GM18502 (cell line): ENCODE data around the gene OBP2A.
"Not testable (repeated sequence)": the region's sequence is repeated elsewhere in the genome, so short reads cannot be mapped to it uniquely, and the experiment has no call there.

Experiments used
- ATAC-seq: cut with Tn5 transposase; IDR thresholded peaks from one replicate; pipeline ENCODE4 v1.9.1; 2021; ENCODE audit warnings: mild to moderate bottlenecking; ENCODE audit not compliant: unreplicated experiment, poor library complexity

OBP2A gene

DNA sequence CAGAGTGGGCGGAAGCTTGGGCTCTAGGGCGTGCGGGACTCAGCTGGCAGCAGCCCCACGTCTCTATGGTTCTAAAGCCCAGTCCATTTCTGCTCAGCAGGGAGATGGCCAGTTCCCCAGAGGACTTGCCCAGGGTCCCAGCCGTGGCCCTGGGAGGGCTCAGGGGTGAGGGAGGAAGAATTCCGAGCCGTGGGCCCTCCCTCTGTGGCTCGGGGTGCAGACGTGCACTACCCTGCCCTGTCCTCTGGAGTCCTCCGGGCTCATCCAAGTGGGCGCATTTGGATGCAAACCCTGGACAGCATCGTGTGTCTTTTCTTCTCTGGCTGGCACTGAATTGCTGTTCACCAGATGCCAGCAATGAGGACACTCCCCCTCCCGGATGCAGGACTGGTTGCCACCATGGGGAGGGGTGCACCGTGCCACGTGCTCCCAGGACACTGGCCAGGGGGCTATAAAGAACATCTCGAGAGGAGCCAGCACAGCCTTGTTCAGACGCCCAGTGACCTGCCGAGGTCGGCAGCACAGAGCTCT lies at the start of gene OBP2A:
OBP2A (plus strand) TSS at position 481 of the 531 bp plus-strand sequence. CDS start 55 bp downstream, outside the sequence.
- ATAC-seq: not testable (repeated sequence)

GRCh38 chr9:135498381-135499126 lies 47.4 kb upstream of the OBP2A start:
- no peak for ATAC-seq

DNA sequence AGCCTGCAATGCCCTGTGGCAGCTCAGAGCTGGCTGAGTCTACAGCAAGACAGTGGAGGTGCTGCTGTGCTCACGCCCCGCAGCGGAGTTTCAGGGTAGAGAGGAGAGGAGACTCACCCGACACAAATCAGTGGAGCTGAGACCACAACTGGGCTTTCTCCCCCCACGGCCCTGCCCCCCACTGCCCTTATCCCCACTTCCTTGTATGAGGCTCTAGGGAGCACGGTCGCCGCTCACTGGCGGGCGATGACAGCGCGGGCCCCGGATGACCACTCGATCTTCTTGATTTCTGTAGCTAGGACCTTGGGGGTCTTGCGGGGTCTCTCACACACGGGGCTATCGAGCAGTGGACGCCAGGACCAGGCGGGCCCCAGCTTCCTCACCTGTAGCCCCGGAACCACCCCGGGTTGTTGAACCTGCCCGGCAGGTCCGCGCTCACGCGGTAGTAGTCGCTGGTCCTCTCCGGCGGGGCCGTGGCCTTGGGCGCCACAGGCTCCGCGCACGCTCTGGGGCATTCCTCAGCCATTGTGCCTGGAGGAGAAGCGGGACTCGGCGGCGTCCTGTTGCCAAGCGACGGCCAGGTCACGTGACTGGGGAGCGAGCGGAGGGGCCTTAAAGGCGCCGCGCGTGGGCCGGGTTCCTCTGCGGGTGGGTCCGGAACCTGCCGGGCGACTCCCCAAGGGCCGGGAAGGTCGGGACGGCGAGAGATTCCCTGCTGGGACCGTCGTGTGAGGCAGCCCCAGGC lies 46.4 kb upstream of the OBP2A start:
- ATAC-seq: peak; percentile 54

DNA sequence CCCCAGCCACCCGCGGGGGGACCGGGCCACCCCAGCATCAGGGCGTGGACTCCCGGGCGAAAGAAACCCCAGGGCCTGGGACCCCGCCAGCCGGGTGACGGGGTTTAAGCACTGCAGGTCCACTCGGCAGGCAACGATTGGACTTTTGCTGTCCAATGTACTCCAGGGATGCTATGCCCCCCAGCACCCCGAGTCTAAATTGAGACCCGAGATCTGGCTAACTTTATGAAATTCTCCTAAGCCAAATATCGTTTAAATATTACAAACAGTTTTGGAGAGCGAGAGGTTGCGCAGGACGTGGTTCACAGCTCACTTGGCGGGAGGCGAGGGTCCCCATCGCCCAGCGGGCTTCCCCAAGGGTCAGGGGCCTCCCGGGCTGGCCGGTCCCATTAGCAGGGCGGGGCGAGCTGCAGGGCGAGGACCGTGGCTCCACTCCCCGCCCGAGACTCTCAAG lies 45.8 kb upstream of the OBP2A start:
- ATAC-seq: peak; percentile 9

- ATAC-seq: peak; percentile 87
These were observed 45.2 kb upstream of the OBP2A start, which contains the start of gene MRPS2 for GRCh38 chr9:135500525-135501260. Gene MRPS2 (plus strand): TSS chr9:135500682. CDS start chr9:135500711, 29 bp downstream.

DNA sequence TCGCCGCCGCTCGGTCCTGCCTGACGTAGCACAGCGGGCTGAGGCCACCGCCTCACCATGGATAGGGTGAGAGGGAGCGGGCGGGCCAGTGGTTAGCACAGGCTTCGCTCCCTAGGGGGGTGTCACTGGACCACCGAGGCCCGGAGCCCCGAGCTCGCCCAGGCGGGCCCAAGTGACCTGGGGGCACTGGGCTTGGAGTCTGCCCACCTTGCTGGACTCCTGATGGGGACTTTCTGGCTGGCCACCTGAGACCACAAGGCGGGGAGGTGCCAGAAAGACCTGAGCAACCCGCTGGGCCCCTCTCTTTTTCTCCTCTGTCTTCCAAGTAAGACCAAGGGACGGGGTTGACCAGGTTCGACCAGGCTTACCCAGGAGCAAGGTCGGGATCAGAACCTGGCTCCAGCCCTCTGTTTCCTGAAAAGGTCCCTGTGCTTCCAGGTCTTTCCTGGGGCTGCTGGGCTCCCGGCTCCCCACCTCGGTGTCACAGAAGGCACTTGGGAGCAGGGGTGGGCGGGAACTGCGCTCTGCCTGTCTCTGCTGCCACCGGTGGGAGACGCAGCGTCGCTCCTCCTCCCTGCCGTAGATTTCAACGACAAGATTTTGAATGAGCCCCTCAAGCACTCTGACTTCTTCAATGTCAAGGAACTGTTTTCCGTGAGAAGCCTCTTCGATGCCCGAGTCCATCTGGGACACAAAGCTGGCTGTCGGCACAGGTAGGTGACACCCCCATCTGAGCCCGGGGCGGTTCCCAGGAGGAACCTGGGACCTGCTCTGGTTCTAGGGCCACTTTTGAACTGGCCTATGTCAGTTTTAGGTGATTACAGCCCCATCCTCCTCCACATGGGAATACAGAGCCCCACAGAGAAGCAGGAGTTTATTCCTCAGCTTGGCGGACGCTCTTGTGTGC lies 44.4 kb upstream of the OBP2A start:
- ATAC-seq: no peak

DNA sequence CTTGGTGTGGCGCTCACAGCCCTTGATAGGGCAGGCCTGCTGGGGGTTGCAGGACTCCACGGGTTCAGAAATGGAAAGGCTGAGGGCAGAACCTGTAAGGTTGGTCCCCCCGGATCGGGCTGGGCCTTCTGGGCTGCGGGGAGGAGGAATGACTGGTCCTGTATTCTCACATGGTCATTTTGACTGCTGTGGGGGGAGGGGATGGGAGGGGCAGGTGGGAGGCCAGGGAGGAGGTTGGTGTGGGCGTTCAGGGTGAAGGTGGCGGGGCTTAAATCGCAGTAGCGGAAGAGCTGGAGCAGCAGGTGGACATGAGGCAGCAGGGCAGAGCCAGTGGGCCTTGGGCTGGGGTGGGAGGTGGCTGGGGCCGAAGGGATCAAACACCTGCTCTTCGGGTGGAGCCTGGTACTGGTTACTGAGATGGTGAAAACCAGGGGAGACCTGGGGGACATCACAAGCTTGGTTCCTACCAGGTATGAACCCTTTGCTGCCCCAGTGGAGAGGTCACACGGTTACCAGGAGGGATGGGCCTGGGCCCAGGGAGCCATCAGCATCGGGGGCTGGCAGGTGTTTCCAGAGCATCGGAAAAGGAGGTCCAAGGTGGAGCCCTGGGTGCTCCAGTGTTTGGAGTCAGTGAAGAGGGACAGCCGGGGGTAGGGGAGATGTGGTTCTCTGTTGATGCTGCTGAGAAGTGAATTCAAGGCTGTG lies 43.6 kb upstream of the OBP2A start:
- ATAC-seq: no peak

- ATAC-seq: no peak
These were observed 43.0 kb upstream of the OBP2A start for GRCh38 chr9:135502873-135503321.

DNA sequence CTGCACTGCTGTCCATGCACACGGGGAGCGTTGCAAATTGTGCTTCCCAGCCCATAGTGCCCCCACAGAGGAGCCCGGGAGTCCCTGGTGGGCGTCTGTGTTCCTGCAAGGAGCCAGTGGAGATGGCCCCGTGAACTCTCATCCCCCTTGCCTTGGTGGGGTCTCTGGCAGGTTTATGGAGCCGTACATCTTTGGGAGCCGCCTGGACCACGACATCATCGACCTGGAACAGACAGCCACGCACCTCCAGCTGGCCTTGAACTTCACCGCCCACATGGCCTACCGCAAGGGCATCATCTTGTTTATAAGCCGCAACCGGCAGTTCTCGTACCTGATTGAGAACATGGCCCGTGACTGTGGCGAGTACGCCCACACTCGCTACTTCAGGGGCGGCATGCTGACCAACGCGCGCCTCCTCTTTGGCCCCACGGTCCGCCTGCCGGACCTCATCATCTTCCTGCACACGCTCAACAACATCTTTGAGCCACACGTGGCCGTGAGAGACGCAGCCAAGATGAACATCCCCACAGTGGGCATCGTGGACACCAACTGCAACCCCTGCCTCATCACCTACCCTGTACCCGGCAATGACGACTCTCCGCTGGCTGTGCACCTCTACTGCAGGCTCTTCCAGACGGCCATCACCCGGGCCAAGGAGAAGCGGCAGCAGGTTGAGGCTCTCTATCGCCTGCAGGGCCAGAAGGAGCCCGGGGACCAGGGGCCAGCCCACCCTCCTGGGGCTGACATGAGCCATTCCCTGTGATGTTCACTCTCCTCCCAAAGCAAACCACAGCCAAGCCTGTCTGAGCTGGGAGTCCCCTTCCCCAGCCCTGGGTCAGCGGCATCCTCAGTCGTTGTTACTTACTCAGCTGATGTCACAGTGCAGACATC lies 42.3 kb upstream of the OBP2A start:
- no peak for ATAC-seq

DNA sequence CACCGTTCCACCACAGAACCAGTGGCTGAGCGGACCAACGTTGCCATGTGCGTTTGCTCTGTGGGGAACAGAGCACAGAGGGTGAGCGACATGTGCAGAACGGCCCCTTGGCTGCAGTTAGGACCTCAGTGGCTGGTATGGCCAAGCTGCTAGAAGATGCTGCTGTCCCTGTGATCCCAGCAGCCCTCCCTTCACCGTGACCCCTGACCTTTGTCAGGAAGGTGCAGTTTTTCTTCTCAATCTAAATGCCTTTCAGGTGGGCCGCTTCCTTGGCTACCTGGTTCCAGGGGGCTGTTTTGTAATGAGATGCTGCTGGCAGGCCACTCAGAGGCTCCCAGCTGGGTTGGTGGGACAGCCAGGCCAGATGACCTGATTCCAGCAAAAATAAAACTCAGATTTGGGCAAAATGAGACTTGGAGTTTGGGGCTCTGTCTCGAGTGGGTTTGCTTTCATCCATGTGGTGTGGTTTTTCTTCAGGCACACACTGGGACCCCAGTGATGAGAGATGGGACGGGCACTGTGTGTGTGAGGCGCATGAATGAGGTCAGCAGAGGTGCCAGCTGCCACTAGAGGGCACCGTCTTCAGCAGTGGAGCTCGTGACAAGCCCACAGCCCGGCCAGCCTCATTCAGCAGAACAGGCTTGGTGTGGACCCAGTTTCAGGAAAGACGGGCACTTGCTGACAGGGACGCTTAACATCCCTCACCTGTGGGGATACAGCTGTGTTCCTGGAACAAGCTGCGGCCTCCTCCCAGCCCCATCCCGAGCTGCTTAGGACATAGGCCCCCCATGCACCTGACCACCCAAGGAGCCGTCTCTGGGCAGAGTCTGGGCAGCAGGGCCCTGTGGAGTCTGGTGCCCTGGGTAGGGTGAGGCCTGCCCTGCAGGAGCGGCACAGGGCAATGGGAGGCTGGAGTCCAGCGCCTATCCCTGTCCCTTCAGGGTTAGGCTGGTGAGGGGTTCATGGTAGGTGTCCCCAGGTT lies 41.4 kb upstream of the OBP2A start:
- ATAC-seq: no peak

GRCh38 chr9:135505406-135506187 lies 40.3 kb upstream of the OBP2A start:
- no peak for ATAC-seq

DNA sequence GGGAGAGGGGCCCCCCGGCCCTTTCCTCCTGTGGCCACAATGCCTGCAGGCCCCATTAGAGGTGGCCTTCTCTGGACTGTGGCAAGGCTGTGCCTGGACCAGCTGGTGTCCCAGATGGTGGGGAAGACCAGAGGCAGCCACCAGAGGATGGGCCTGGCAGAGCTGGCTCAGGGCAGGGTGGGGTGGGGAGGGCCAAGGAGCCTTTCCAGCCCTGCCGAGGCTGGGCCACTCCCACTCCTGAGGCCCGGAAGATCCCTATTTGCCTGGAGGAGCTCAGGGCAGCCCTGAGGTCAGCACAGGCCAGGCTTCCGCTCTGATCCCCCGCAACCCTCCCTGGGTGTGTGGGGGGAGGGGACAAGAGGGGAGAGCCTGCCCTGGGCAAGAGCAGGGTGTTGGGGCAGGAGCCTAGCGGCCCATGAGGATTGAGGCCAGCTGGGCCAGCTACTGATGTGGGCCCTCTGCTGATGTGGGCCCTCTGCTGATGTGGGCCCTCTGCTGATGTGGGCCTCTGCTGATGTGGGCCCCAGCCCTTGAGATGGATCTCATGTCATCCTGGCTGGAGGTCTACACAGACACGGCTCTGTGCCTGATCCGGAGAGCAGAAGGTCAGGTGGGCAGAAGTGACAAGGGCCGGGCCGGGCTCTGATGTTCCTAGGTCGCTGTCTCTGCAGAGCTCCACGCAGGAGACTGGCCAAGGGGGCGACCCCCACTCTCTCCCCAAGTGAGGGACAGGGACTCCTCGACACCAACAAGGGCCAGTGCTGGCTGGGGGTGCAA lies 39.4 kb upstream of the OBP2A start:
- no peak for ATAC-seq

GRCh38 chr9:135507104-135508035 lies 38.6 kb upstream of the OBP2A start:
- ATAC-seq: no peak

- ATAC-seq: no peak
These were observed 37.6 kb upstream of the OBP2A start for GRCh38 chr9:135508211-135508820.
